ENCODE measurements around the gene PRKCB.

Gene PRKCB

GRCh38 chr16:23867566-23867965 lies 31.8 kb downstream of the PRKCB start:
- DNase-seq: no peak

- DNase-seq: no peak
Measured at GRCh38 chr16:23868136-23868535, 32.4 kb downstream of the PRKCB start.

- DNase-seq: peak; percentile 47
Measured at GRCh38 chr16:23869052-23869451, 33.3 kb downstream of the PRKCB start.

GRCh38 chr16:23871924-23872323 lies 36.1 kb downstream of the PRKCB start:
- no peak for DNase-seq

GRCh38 chr16:23874613-23875294 lies 39.0 kb downstream of the PRKCB start:
- DNase-seq: no peak

- DNase-seq: no peak
Measured at GRCh38 chr16:23876256-23876896, 40.6 kb downstream of the PRKCB start.

- no peak for DNase-seq
Measured at GRCh38 chr16:23877107-23878070, 41.6 kb downstream of the PRKCB start.

- no peak for DNase-seq
Measured at GRCh38 chr16:23879735-23880373, 44.1 kb downstream of the PRKCB start.

GRCh38 chr16:23889189-23889588 lies 53.4 kb downstream of the PRKCB start:
- DNase-seq: no peak

GRCh38 chr16:23893986-23894385 lies 58.2 kb downstream of the PRKCB start:
- no peak for DNase-seq

GRCh38 chr16:23895052-23895451 lies 59.3 kb downstream of the PRKCB start:
- DNase-seq: no peak

GRCh38 chr16:23896832-23897821 lies 61.3 kb downstream of the PRKCB start:
- DNase-seq: no peak

GRCh38 chr16:23898682-23899430 lies 63.1 kb downstream of the PRKCB start:
- no peak for DNase-seq

- DNase-seq: no peak
Measured at GRCh38 chr16:23899869-23900268, 64.1 kb downstream of the PRKCB start.

- DNase-seq: no peak
Measured at GRCh38 chr16:23900480-23901177, 64.8 kb downstream of the PRKCB start.

GRCh38 chr16:23901178-23902033 lies 65.6 kb downstream of the PRKCB start:
- no peak for DNase-seq

GRCh38 chr16:23902034-23902747 lies 66.4 kb downstream of the PRKCB start:
- DNase-seq: no peak

- DNase-seq: no peak
Measured at GRCh38 chr16:23902748-23903414, 67.1 kb downstream of the PRKCB start.
